ENCODE results near the gene AGFG1. TPM values are rescaled to one million over a fixed set of nuclear protein-coding genes. Genes with fewer than 3 reads are reported as not detected.

AGFG1 gene
- total RNA-seq, 1 donor from 2014 or later, result 75.1 TPM

DNA sequence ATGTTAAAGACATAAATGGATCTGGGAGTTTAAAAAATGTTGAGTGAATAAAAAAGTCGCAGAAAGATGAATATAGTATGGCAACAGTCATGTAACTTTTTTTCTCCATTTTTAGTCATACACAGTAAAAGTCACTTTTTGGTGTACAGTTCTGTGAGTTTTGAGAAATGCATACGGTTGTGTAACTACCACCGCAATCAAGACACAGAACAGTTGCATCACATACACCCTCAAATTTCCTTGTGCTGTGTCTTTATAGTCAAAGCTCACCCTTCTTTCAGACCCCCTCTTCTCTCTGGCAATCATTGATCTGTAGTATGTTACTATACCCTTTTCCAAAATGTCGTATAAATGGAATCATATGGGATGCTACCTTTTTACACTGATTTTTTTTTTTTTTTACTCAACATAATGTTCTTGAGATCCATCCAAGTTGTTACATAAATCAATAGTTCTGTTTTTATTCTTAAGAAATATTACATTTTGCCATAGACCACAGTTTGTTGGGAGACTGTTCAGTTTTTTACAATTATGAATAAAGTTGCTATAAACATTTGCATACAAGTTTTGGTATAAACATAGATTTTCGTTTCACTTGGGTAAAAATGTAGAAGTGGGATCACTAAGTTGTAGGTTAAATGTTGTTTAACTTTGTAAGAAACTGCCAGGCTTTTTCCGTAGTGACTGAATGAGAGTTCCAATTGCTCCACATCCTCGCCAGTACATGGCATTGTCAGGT is 35.4 kb upstream of the AGFG1 start:
- TF ChIP-seq, protein P1, sequence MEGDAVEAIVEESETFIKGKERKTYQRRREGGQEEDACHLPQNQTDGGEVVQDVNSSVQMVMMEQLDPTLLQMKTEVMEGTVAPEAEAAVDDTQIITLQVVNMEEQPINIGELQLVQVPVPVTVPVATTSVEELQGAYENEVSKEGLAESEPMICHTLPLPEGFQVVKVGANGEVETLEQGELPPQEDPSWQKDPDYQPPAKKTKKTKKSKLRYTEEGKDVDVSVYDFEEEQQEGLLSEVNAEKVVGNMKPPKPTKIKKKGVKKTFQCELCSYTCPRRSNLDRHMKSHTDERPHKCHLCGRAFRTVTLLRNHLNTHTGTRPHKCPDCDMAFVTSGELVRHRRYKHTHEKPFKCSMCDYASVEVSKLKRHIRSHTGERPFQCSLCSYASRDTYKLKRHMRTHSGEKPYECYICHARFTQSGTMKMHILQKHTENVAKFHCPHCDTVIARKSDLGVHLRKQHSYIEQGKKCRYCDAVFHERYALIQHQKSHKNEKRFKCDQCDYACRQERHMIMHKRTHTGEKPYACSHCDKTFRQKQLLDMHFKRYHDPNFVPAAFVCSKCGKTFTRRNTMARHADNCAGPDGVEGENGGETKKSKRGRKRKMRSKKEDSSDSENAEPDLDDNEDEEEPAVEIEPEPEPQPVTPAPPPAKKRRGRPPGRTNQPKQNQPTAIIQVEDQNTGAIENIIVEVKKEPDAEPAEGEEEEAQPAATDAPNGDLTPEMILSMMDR (IDR thresholded peaks at IDR 0.05; ENCODE audit: insufficient read depth, low read length, poor library complexity, severe bottlenecking), result no peak
- DNase-seq (ENCODE audit: low read depth), result no peak
- H3K4me3 ChIP-seq (ENCODE audit: low read depth, low read length), result no peak overlapping the region
- H3K27me3 ChIP-seq (ENCODE audit: control insufficient read depth, insufficient read depth, low read length), result no peaks in the 10 kb centered on the region
- no peaks in the 10 kb centered on the region for H3K36me3 ChIP-seq (ENCODE audit: control insufficient read depth, insufficient read depth, low read length)

DNA sequence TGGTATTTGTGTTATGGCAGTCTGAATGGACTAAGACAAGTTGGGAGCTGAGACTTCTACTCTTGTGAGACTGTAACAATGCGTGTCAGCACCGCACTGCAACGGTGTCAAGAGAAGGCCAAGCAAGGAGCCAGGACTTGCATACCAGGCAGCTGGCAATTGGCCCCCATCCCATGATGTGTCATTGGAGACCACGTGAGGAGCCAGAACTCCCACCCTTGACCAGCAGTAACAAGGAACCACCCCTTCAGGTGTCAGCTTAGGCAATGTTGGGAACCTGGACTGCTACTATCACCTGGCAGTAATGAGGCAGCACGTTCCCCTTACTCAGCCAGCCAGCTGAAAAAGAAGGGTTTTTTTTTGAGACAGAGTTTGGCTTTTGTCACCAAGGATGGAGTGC is 32.7 kb upstream of the AGFG1 start:
- TF ChIP-seq, protein P1 (IDR thresholded peaks at IDR 0.05; ENCODE audit: insufficient read depth, low read length, poor library complexity, severe bottlenecking), result no peak
- Histone ChIP-seq H3K36me3 (ENCODE audit: control insufficient read depth, insufficient read depth, low read length) (no peaks in the 10 kb centered on the region), H3K4me3 (ENCODE audit: low read depth, low read length) (no peak overlapping the region), H3K27me3 (ENCODE audit: control insufficient read depth, insufficient read depth, low read length) (no peaks in the 10 kb centered on the region)
- DNase-seq (ENCODE audit: low read depth), result no peak

GRCh38 chr2:227442639-227443038 is 29.3 kb upstream of the AGFG1 start:
- no peak for DNase-seq (ENCODE audit: low read depth)
- TF ChIP-seq, protein P1 (IDR thresholded peaks at IDR 0.05; ENCODE audit: insufficient read depth, low read length, poor library complexity, severe bottlenecking), result no peak
- Histone ChIP-seq H3K4me3 (ENCODE audit: low read depth, low read length) (no peak overlapping the region), H3K36me3 (ENCODE audit: control insufficient read depth, insufficient read depth, low read length) (no peaks in the 10 kb centered on the region), H3K27me3 (ENCODE audit: control insufficient read depth, insufficient read depth, low read length) (no peaks in the 10 kb centered on the region)

DNA sequence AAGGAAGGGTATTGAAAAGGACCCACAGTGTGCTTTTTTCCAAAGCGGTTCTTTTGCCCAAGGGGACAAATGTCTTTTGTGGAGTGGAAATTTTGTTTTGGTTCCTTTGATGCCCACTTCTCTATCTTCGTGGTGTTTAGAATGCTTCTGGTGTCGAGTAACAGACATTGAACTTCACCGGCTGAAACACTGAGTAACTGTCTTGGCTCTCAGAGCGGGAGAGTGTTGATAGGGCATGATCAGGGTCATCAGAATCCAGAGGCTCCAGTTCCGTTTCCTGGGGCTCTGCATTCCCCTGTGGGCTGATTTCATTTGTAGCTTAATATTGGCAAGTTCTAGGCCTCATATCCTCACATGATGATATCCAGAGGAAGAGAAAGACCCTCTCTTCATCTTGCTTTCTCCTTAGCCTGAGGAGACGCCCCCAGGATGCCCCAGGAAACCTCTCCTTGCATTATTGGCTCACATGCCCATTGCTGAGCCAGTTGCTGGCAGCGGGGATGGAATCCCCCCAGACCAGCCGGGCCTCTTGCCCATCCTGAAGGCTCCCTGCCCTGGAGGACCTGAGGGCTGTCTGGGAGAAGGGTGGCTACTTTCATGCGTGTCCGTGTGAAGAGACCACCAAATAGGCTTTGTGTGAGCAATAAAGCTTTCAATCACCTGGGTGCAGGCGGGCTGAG is 27.9 kb upstream of the AGFG1 start:
- H3K36me3 ChIP-seq (ENCODE audit: control insufficient read depth, insufficient read depth, low read length), result no peaks in the 10 kb centered on the region
- H3K4me3 ChIP-seq (ENCODE audit: low read depth, low read length), result no peak overlapping the region
- TF ChIP-seq, protein P1 (IDR thresholded peaks at IDR 0.05; ENCODE audit: insufficient read depth, low read length, poor library complexity, severe bottlenecking), result no peak
- H3K27me3 ChIP-seq (ENCODE audit: control insufficient read depth, insufficient read depth, low read length), result no peaks in the 10 kb centered on the region
- no peak for DNase-seq (ENCODE audit: low read depth)

DNA sequence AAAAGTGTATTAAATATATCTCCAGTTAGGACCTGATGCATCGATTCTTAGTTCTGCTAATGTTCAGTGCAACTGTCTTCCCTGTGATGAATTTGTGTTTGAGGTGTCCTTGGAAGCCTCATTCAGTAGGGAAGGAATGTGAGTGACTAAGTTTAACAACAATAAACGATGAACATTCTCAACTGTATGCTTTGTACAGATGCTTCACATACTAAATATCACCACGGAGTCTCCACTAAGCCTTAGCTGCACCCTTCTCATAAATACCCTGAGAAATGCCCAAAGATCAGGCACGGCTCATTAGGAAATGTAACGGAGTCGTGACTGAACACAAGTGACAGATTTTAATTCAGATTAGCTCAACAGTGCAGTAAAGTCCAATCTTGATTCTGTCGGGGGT is 24.4 kb upstream of the AGFG1 start:
- TF ChIP-seq, protein P1 (IDR thresholded peaks at IDR 0.05; ENCODE audit: insufficient read depth, low read length, poor library complexity, severe bottlenecking), result no peak
- DNase-seq (ENCODE audit: low read depth), result no peak
- Histone ChIP-seq H3K4me3 (ENCODE audit: low read depth, low read length) (no peak overlapping the region), H3K27me3 (ENCODE audit: control insufficient read depth, insufficient read depth, low read length) (no peaks in the 10 kb centered on the region), H3K36me3 (ENCODE audit: control insufficient read depth, insufficient read depth, low read length) (no peaks in the 10 kb centered on the region)
